H9 (cell line): Measurements from ENCODE around the gene RARG. TPM values are rescaled to one million over a fixed set of nuclear protein-coding genes. Genes with fewer than 3 reads are reported as not detected.

Source experiments
- DNase-seq: peaks from one replicate; pipeline ENCODE4 v3.0.0-alpha.2; 2017
- H2AFZ ChIP-seq: one replicate; pipeline ENCODE4 v1.6.1; 2013; ENCODE audit warnings: mild to moderate bottlenecking, low read length, control low read depth, moderate library complexity
- H2AK5ac ChIP-seq: 2 replicates; pipeline ENCODE4 v1.6.1; 2013; ENCODE audit warnings: low read length, control low read depth, mixed read lengths; ENCODE audit not compliant: insufficient read length
- H2BK120ac ChIP-seq: one replicate; pipeline ENCODE4 v1.6.1; 2013; ENCODE audit warnings: low read depth, mild to moderate bottlenecking, low read length, control low read depth, inconsistent platforms; ENCODE audit not compliant: poor library complexity, severe bottlenecking
- H2BK12ac ChIP-seq: 2 replicates; pipeline ENCODE4 v1.6.1; 2013; ENCODE audit warnings: low read length, control low read depth, mixed read lengths, low read depth; ENCODE audit not compliant: insufficient read length
- H2BK15ac ChIP-seq: 2 replicates; pipeline ENCODE4 v1.6.1; 2013; ENCODE audit warnings: low read depth, low read length, control low read depth
- H2BK20ac ChIP-seq: one replicate; pipeline ENCODE4 v1.6.1; 2013; ENCODE audit warnings: low read depth, mild to moderate bottlenecking, low read length, control low read depth, inconsistent platforms; ENCODE audit not compliant: poor library complexity, severe bottlenecking
- H2BK5ac ChIP-seq: 2 replicates; pipeline ENCODE4 v1.6.1; 2013; ENCODE audit warnings: low read length, control low read depth, mixed read lengths; ENCODE audit not compliant: insufficient read length
- H3K14ac ChIP-seq: 2 replicates; pipeline ENCODE4 v1.6.1; 2013; ENCODE audit warnings: low read length, control low read depth; ENCODE audit not compliant: insufficient read depth
- H3K18ac ChIP-seq: 2 replicates; pipeline ENCODE4 v1.6.1; 2013; ENCODE audit warnings: low read depth, mild to moderate bottlenecking, mixed read lengths, low read length, control low read depth; ENCODE audit not compliant: insufficient read length
- H3K23ac ChIP-seq: 2 replicates; pipeline ENCODE4 v1.6.1; 2013; ENCODE audit warnings: low read length, control low read depth, mixed read lengths, low read depth; ENCODE audit not compliant: insufficient read length
- H3K23me2 ChIP-seq: 2 replicates; pipeline ENCODE4 v1.6.1; 2013; ENCODE audit warnings: low read depth, mild to moderate bottlenecking, mixed read lengths, low read length, control low read depth; ENCODE audit not compliant: insufficient read length, poor library complexity, severe bottlenecking
- H3K27ac ChIP-seq: 2 replicates; pipeline ENCODE4 v1.5.1; 2013; ENCODE audit warnings: low read length, control low read depth, mixed read lengths, low read depth; ENCODE audit not compliant: insufficient read length
- H3K27me3 ChIP-seq: 2 replicates; pipeline ENCODE4 v1.6.1; 2013; ENCODE audit warnings: low read length, control low read depth, inconsistent platforms; ENCODE audit not compliant: insufficient read depth
- H3K4ac ChIP-seq: 2 replicates; pipeline ENCODE4 v1.6.1; 2013; ENCODE audit warnings: low read depth, mild to moderate bottlenecking, control low read depth, inconsistent platforms, low read length, moderate library complexity
- H3K4me1 ChIP-seq: 2 replicates; pipeline ENCODE4 v1.6.1; 2013; ENCODE audit warnings: low read length, control low read depth, inconsistent platforms; ENCODE audit not compliant: insufficient read depth
- H3K4me2 ChIP-seq: 2 replicates; pipeline ENCODE4 v1.6.1; 2013; ENCODE audit warnings: low read length, control low read depth, mixed read lengths; ENCODE audit not compliant: insufficient read length, insufficient read depth
- H3K56ac ChIP-seq: 2 replicates; pipeline ENCODE4 v1.6.1; 2013; ENCODE audit warnings: low read depth, mild to moderate bottlenecking, mixed read lengths, low read length, control low read depth; ENCODE audit not compliant: insufficient read length
- H3K79me1 ChIP-seq: 2 replicates; pipeline ENCODE4 v1.6.1; 2013; ENCODE audit warnings: low read depth, mild to moderate bottlenecking, moderate library complexity, low read length, control low read depth, inconsistent platforms; ENCODE audit not compliant: insufficient read depth, poor library complexity, severe bottlenecking
- H3K79me2 ChIP-seq: 2 replicates; pipeline ENCODE4 v1.6.1; 2013; ENCODE audit warnings: low read length, control low read depth, inconsistent platforms; ENCODE audit not compliant: insufficient read depth
- H3K9ac ChIP-seq: 2 replicates; pipeline ENCODE4 v1.6.1; 2013; ENCODE audit warnings: low read length, control low read depth, mixed read lengths; ENCODE audit not compliant: insufficient read length; ENCODE audit errors: extremely low read depth
- H3K9me3 ChIP-seq: one replicate; pipeline ENCODE4 v1.6.1; 2013; ENCODE audit warnings: low read depth, low read length, inconsistent platforms; ENCODE audit not compliant: control insufficient read depth
- H3T11ph ChIP-seq: one replicate; pipeline ENCODE4 v1.6.1; 2013; ENCODE audit warnings: mild to moderate bottlenecking, low read length, control low read depth, inconsistent platforms
- H4K20me1 ChIP-seq: one replicate; pipeline ENCODE4 v1.6.1; 2013; ENCODE audit not compliant: control insufficient read depth, insufficient read length, insufficient read depth
- H4K5ac ChIP-seq: 2 replicates; pipeline ENCODE4 v1.6.1; 2013; ENCODE audit warnings: low read depth, mild to moderate bottlenecking, mixed read lengths, low read length, control low read depth; ENCODE audit not compliant: insufficient read length
- H4K8ac ChIP-seq: replicated peaks from 2 replicates; pipeline ENCODE4 v1.6.1; 2013; ENCODE audit warnings: low read length, control low read depth, mixed read lengths, low read depth; ENCODE audit not compliant: insufficient read length
- H4K91ac ChIP-seq: 2 replicates; pipeline ENCODE4 v1.6.1; 2013; ENCODE audit warnings: low read depth, mild to moderate bottlenecking, moderate library complexity, mixed read lengths, low read length, control low read depth; ENCODE audit not compliant: insufficient read length
- H3K27ac Mint-ChIP-seq, 3 experiments: 2 replicates in 2 of 3; 3 replicates in 1 of 3; pipeline ENCODE4 v1.8.0; 2020 to 2021; ENCODE audit warnings: mixed read lengths in 3 of 3, mild to moderate bottlenecking in 1 of 3, moderate library complexity in 1 of 3
- H3K27me3 Mint-ChIP-seq: 2 replicates; pipeline ENCODE4 v1.8.0; 2021; ENCODE audit warnings: low read depth, mild to moderate bottlenecking, moderate library complexity, mixed read lengths
- H3K36me3 Mint-ChIP-seq, 3 experiments: 2 replicates in 2 of 3; 3 replicates in 1 of 3; pipeline ENCODE4 v1.8.0; 2020 to 2021; ENCODE audit warnings: low read depth in 3 of 3, mixed read lengths in 3 of 3; ENCODE audit not compliant: insufficient read depth in 1 of 3
- H3K4me1 Mint-ChIP-seq, 2 experiments: 2 replicates each; pipeline ENCODE4 v1.8.0; 2020; ENCODE audit warnings: mixed read lengths in 2 of 2
- H3K4me3 Mint-ChIP-seq, 2 experiments: 2 replicates in 1 of 2; 3 replicates in 1 of 2; pipeline ENCODE4 v1.8.0; 2020 to 2021; ENCODE audit warnings: mild to moderate bottlenecking in 2 of 2, mixed read lengths in 2 of 2, moderate library complexity in 1 of 2
- H3K9me3 Mint-ChIP-seq, 2 experiments: 2 replicates in 1 of 2; 3 replicates in 1 of 2; pipeline ENCODE4 v1.8.0; 2020; ENCODE audit warnings: mild to moderate bottlenecking in 2 of 2, mixed read lengths in 2 of 2, moderate library complexity in 1 of 2
- CTCF ChIP-seq: fragments of 200-600 bp; sonication (generic); conservative IDR thresholded peaks from 3 replicates; pipeline ENCODE4 v1.8.0; 2021; ENCODE audit warnings: antibody characterized with exemption, mild to moderate bottlenecking
- WGBS: extraction: QIAGEN DNeasy Blood & Tissue Kit; methylation state at CpG from one replicate; pipeline ENCODE4 v1.1.7; 2013; ENCODE audit warnings: missing lambda C conversion rate, low lambda C conversion rate, mixed read lengths; ENCODE audit not compliant: insufficient read length; ENCODE audit errors: extremely low coverage; 5-methylcytosine and 5-hydroxymethylcytosine counted together
- total RNA-seq: library from RNA; stranded (reverse); gene quantifications from 2 replicates; pipeline ENCODE4 v1.2.1, GENCODE V29; 2021

The RARG gene
- total RNA-seq, 1 experiment from 2014 or later: 43.7 TPM

GRCh38 chr12:53211476-53212381, 20.3 kb downstream of the RARG start:
- Histone ChIP-seq H4K8ac (no peak overlapping the region), H3K14ac (no peak overlapping the region), H3K4me1 (peaks cover 29% of the 10 kb centered on the region; the same call in 1 of the 2 replicates), H4K20me1 (no peaks in the 10 kb centered on the region), H4K91ac (no peak overlapping the region), H2BK120ac (no peak overlapping the region), H3K23ac (no peak overlapping the region), H3K9ac (no peak overlapping the region), H3T11ph (no peak overlapping the region), H2AK5ac (no peak overlapping the region), H2BK12ac (no peak overlapping the region), H4K5ac (no peak overlapping the region), H2AFZ (no peak overlapping the region), H3K4me2 (no peak overlapping the region), H3K27me3 (no peaks in the 10 kb centered on the region), H3K79me1 (no peaks in the 10 kb centered on the region), H3K23me2 (no peaks in the 10 kb centered on the region), H2BK15ac (no peak overlapping the region), H2BK20ac (no peak overlapping the region), H3K79me2 (no peaks in the 10 kb centered on the region), H3K56ac (no peak overlapping the region), H3K4ac (no peak overlapping the region), H3K27ac (no peak overlapping the region), H2BK5ac (no peak overlapping the region), H3K9me3 (no peaks in the 10 kb centered on the region), H3K18ac (no peak overlapping the region)
- Mint-ChIP-seq H3K27ac (no peak overlapping the region), H3K27me3 (peaks cover 6% of the 10 kb centered on the region), H3K4me1 (peaks cover 48 to 49% of the 10 kb centered on the region in 2 experiments), H3K4me3 (peak overlapping the region in 1 of 2 experiments; percentile 25; a peak in 1 of 5 replicates), H3K9me3 (no peaks in the 10 kb centered on the region; a peak in 2 of 5 replicates), H3K36me3 (peaks cover 20 to 59% (median 58%) of the 10 kb centered on the region in 3 experiments; a peak in 6 of 7 replicates)
- no CpG with 5 or more reads among the region's 13 CpGs for WGBS
- DNase-seq: peak; percentile 68
- peak; percentile 79 for TF ChIP-seq CTCF
